ENCODE results near the gene JCAD.

The JCAD gene

GRCh38 chr10:29976134-29976533 is 83.3 kb downstream of the JCAD start:
- no peak for DNase-seq

- DNase-seq, result no peak
Measured at GRCh38 chr10:29974773-29975172, 84.6 kb downstream of the JCAD start.

- DNase-seq, result no peak
Measured at GRCh38 chr10:29973921-29974320, 85.5 kb downstream of the JCAD start.

- no peak for DNase-seq
Measured at GRCh38 chr10:29970576-29970975, 88.8 kb downstream of the JCAD start.

GRCh38 chr10:29970012-29970396 is 89.4 kb downstream of the JCAD start:
- no peak for DNase-seq

- no peak for DNase-seq
Measured at GRCh38 chr10:29969255-29970011, 90.0 kb downstream of the JCAD start.

- DNase-seq, result no peak
Measured at GRCh38 chr10:29968585-29968984, 90.8 kb downstream of the JCAD start.

GRCh38 chr10:29966269-29966668 is 93.1 kb downstream of the JCAD start:
- DNase-seq, result no peak
